Activated gamma-delta T cell (primary cell): ENCODE measurements around the gene NCAM1.

Source experiments
- DNase-seq: peaks from one replicate; lab custom pipeline; 2025; lab: John Stamatoyannopoulos, UW

Gene NCAM1

GRCh38 chr11:112968941-112969713, 7.9 kb downstream of the NCAM1 start:
- no peak for DNase-seq

- DNase-seq: no peak
These were observed 10.0 kb downstream of the NCAM1 start for GRCh38 chr11:112971195-112971594.

- DNase-seq: no peak
These were observed 10.6 kb downstream of the NCAM1 start for GRCh38 chr11:112971827-112972226.

- no peak for DNase-seq
These were observed 11.4 kb downstream of the NCAM1 start for GRCh38 chr11:112972399-112973145.

- DNase-seq: no peak
These were observed 13.8 kb downstream of the NCAM1 start for GRCh38 chr11:112975051-112975450.

- DNase-seq: no peak
These were observed 14.3 kb downstream of the NCAM1 start for GRCh38 chr11:112975493-112975892.

- DNase-seq: no peak
These were observed 16.5 kb downstream of the NCAM1 start for GRCh38 chr11:112977755-112978154.

- no peak for DNase-seq
These were observed 22.7 kb downstream of the NCAM1 start for GRCh38 chr11:112983887-112984286.

GRCh38 chr11:112989198-112989597, 28.0 kb downstream of the NCAM1 start:
- no peak for DNase-seq

GRCh38 chr11:112993808-112994207, 32.6 kb downstream of the NCAM1 start:
- no peak for DNase-seq

GRCh38 chr11:112995423-112996090, 34.3 kb downstream of the NCAM1 start:
- no peak for DNase-seq

- DNase-seq: no peak
These were observed 35.8 kb downstream of the NCAM1 start for GRCh38 chr11:112996994-112997393.

- DNase-seq: no peak
These were observed 36.7 kb downstream of the NCAM1 start for GRCh38 chr11:112997857-112998466.

GRCh38 chr11:112999520-112999919, 38.3 kb downstream of the NCAM1 start:
- DNase-seq: no peak

GRCh38 chr11:113001709-113002108, 40.5 kb downstream of the NCAM1 start:
- no peak for DNase-seq

- DNase-seq: no peak
These were observed 45.8 kb downstream of the NCAM1 start for GRCh38 chr11:113006896-113007445.

- no peak for DNase-seq
These were observed 53.3 kb downstream of the NCAM1 start for GRCh38 chr11:113014262-113015097.

GRCh38 chr11:113015098-113015455, 53.9 kb downstream of the NCAM1 start:
- no peak for DNase-seq

- no peak for DNase-seq
These were observed 55.7 kb downstream of the NCAM1 start for GRCh38 chr11:113016905-113017304.

- DNase-seq: no peak
These were observed 57.7 kb downstream of the NCAM1 start for GRCh38 chr11:113018913-113019312.

- no peak for DNase-seq
These were observed 58.5 kb downstream of the NCAM1 start for GRCh38 chr11:113019711-113020110.
